Activated CD8-positive, alpha-beta T cell treated with anti-CD3 and anti-CD28 coated beads, Interleukin-2, amount 10 ng/mL, durations not matched to agents 7 days and 5 days (primary cell): ENCODE data around the gene TBCK. TPM values are rescaled to one million over a fixed set of nuclear protein-coding genes. Genes with fewer than 3 reads are reported as not detected.

Experiments
- ATAC-seq: fragments of 150-1000 bp; cut with Tn5 transposase; one replicate; pipeline ENCODE4 v1.10.0; 2021; ENCODE audit warnings: moderate library complexity
- CTCF ChIA-PET: fragments of 350-600 bp; sonication (Branson Sonifier 250); formaldehyde crosslinking; loops from one replicate; lab custom pipeline; 2021; ENCODE audit warnings: antibody characterized with exemption; lab: Charles Lee
- POLR2A ChIA-PET: fragments of 350-600 bp; sonication (Branson Sonifier 250); formaldehyde crosslinking; loops from one replicate; lab custom pipeline; 2021; ENCODE audit warnings: antibody characterized with exemption; lab: Charles Lee
- DNase-seq: peaks from one replicate; pipeline ENCODE4 v3.0.0-alpha.2; 2020
- H3K27ac Mint-ChIP-seq: one replicate; pipeline ENCODE4 v1.8.0; 2021; ENCODE audit warnings: mild to moderate bottlenecking, mixed read lengths
- H3K27me3 Mint-ChIP-seq: one replicate; pipeline ENCODE4 v1.8.0; 2021; ENCODE audit warnings: low read depth, mixed read lengths
- H3K36me3 Mint-ChIP-seq: one replicate; pipeline ENCODE4 v1.8.0; 2021; ENCODE audit warnings: low read depth, mixed read lengths
- H3K4me1 Mint-ChIP-seq: one replicate; pipeline ENCODE4 v1.8.0; 2021; ENCODE audit warnings: low read depth, mixed read lengths
- H3K4me3 Mint-ChIP-seq: one replicate; pipeline ENCODE4 v1.8.0; 2021; ENCODE audit warnings: mild to moderate bottlenecking, mixed read lengths
- H3K9me3 Mint-ChIP-seq: one replicate; pipeline ENCODE4 v1.8.0; 2022; ENCODE audit warnings: mixed read lengths; ENCODE audit not compliant: insufficient read depth
- total RNA-seq, 2 experiments: library from RNA; stranded (reverse); gene quantifications; one replicate each; pipeline ENCODE4 v1.2.3, GENCODE V29; 2021

Gene TBCK
- total RNA-seq, 2 experiments from 2014 or later, result 33.7 to 36.8 TPM

DNA sequence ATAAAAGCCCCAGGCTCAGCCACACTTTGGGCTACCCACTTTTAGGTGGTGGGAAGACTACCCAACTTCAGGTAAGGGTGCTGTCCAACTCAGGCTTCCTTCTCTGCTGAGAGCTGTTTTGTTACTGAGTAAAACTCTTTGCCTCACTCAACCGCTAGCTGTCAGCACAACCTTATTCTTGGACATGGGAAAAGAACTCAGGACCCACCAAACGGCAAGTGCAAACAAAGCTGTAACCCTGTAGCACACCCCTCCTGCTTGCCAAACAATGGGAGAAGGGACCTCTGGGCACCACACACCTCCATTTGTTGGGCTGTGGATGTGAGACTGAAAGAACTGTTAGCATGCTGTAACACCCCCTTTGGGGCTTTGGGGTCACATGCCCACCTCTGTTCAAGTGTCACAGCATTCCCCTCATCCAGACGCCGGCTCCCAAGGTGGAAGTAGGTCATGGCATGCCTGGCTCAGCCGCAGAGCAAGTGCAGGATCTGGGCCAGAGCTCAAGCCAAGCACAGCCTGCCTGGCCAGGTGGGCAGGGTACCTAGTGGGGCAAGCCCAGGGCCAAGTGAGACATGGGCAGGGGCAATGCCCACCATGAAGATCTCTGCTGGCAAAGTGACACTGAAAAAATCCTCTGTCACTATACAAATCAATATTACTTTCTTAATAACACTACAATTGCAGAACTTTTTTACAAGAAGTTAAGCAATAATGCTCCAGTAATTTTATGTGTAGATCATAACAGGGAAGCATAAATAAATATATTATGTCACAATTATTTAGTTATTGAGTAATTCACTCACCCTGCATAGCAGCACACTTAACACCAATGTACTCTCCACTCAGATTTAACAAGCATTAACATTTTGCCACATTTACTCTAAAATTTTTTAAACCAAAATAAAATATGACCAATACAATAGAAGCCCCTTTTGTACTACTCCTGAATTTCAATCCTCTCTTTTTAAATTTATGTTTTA, 107.2 kb downstream of the TBCK start:
- no peak overlapping the region for H3K27ac Mint-ChIP-seq
- no peaks in the 10 kb centered on the region for H3K27me3 Mint-ChIP-seq
- H3K36me3 Mint-ChIP-seq, result peaks cover 5% of the 10 kb centered on the region
- no peaks in the 10 kb centered on the region for H3K9me3 Mint-ChIP-seq
- no peak for DNase-seq
- no peak overlapping the region for H3K4me3 Mint-ChIP-seq
- CTCF ChIA-PET, result no interaction called here
- POLR2A ChIA-PET, result no interaction called here
- ATAC-seq, result no peak
- no peaks in the 10 kb centered on the region for H3K4me1 Mint-ChIP-seq

DNA sequence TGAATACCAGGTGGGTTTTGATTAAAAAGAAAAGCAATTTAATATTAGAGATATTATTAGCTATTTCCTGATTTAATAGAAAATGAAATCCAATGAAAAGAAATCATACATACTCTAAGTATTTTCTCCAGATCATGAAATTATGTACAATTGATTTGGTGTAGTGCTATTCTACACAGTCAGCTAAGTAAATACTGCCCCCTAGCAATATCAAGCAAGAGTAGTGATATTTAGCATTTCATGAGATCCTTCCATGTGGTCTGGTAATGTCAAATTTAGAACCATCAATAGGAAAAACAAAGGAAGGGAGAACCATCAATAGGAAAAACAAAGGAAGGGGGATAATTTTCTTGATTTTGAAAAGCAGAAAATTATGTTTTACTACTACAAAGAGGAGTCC, 114.6 kb downstream of the TBCK start:
- Mint-ChIP-seq H3K27ac (no peak overlapping the region), H3K9me3 (no peaks in the 10 kb centered on the region), H3K27me3 (no peaks in the 10 kb centered on the region), H3K36me3 (peaks cover 2% of the 10 kb centered on the region), H3K4me3 (no peak overlapping the region), H3K4me1 (no peaks in the 10 kb centered on the region)
- POLR2A ChIA-PET, result no interaction called here
- ATAC-seq (no peak), DNase-seq (no peak)
- CTCF ChIA-PET, result no interaction called here

DNA sequence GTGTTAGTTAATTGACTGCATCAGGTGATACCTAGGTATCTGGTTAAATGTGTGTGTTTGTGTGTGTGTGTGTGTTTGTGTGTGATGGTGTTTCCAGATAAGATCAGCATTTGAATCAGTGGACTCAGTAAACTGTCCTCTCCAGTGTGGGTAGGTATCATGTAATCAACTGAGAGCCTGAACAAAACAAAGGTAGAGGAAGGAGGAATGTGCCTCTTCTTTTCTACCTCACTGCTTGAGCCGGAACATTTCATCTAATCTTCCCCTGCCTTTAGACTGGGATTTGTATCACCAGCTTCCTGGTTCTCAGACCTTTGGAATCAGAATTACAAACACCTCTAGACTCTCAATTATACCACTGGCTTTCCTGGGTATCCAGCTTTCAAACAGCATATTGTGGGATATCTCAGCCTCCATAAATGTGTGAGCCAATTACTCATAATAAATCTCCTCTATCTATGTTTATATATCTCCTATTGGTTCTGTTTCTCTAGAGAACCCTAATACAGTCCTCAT, 120.5 kb downstream of the TBCK start:
- peaks cover 11% of the 10 kb centered on the region for H3K36me3 Mint-ChIP-seq
- H3K9me3 Mint-ChIP-seq, result no peaks in the 10 kb centered on the region
- H3K4me3 Mint-ChIP-seq, result no peak overlapping the region
- ATAC-seq (no peak), DNase-seq (no peak)
- H3K4me1 Mint-ChIP-seq, result no peaks in the 10 kb centered on the region
- ChIA-PET POLR2A (no interaction called here), CTCF (no interaction called here)
- H3K27me3 Mint-ChIP-seq, result no peaks in the 10 kb centered on the region
- H3K27ac Mint-ChIP-seq, result no peak overlapping the region

DNA sequence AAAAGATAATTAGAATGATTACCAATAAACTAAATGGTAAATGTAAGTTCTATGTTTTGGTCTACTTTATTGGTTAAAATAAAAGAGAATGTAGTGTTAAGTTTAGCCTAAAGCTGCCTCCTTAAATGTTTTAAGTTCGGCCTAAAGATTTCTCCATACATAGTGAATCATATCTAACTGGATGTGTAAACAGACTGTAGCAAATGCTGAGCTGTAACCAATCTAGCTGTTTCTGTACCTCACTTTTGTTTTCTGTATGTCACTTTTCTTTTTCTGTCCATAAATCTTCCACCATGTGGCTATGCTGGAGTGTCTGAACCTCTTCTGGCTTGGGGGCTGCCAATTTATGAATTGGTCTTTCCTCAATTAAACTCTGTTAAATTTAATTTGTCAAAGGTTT, 121.2 kb downstream of the TBCK start:
- ChIA-PET CTCF (no interaction called here), POLR2A (no interaction called here)
- no peak for ATAC-seq

DNA sequence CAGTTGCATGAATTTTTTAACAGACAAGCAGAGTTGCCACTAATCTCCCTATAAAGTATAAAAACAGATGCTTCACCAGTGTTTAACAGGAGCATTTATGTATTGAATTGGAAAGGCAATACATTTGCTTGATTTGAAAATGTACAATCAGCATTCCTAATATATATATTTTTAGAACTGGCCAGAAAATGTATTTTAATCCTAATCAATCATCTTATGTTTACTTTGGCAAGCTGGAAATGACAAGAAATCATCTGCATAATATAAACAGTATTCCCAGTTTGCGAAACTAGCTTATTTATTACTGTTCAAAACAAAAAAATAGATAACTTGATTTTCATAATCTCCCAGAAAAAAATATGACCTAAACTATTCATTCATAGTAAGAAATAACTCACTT, 123.9 kb downstream of the TBCK start:
- no peaks in the 10 kb centered on the region for H3K4me1 Mint-ChIP-seq
- H3K9me3 Mint-ChIP-seq, result no peaks in the 10 kb centered on the region
- DNase-seq (no peak), ATAC-seq (no peak)
- peaks cover 18% of the 10 kb centered on the region for H3K36me3 Mint-ChIP-seq
- no peaks in the 10 kb centered on the region for H3K27me3 Mint-ChIP-seq
- ChIA-PET CTCF (no interaction called here), POLR2A (no interaction called here)
- no peak overlapping the region for H3K4me3 Mint-ChIP-seq
- H3K27ac Mint-ChIP-seq, result no peak overlapping the region

More for the DNA sequence above, 121.2 kb downstream of the TBCK start:
- Mint-ChIP-seq H3K9me3 (no peaks in the 10 kb centered on the region), H3K4me1 (no peaks in the 10 kb centered on the region), H3K4me3 (no peak overlapping the region), H3K36me3 (peaks cover 11% of the 10 kb centered on the region), H3K27ac (no peak overlapping the region), H3K27me3 (no peaks in the 10 kb centered on the region)
- DNase-seq, result no peak

DNA sequence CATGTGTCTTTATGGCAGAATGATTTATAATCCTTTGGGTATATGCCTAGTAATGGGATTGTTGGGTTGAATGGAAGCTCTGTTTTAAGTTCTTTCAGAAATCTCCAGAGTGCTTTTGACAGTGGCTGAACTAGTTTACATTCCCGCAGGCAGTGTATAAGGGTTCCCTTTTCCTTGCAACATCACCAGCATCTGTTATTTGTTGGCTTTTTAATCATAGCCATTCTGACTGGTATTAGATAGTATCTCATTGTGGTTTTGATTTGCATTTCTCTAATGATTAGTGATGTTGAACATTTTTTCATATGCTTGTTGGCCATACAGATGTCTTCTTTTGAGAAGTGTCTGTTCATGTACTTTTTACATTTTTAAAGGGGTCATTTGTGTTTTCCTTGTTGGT, 129.8 kb downstream of the TBCK start:
- POLR2A ChIA-PET, result no interaction called here
- H3K27me3 Mint-ChIP-seq, result no peaks in the 10 kb centered on the region

DNA sequence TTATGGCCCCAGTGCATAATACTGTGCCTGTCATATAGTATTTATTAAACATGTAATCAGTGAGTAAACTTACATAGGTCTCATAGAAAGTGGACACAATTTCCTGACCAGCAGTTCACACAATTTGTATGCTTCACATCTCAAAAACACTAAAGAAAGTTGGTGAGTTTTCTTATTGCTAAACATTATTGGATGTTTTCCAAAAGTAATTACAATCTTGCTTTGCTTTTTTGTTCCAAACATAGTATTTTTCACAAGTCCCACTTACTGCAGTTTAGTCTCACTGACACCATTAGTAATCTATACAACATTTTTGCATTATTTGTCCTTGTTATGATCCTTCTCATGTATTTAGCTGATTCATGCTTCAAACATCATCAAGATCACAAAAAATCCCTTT, 132.5 kb downstream of the TBCK start:
- ChIA-PET POLR2A (no interaction called here), CTCF (no interaction called here)
- Mint-ChIP-seq H3K4me1 (no peaks in the 10 kb centered on the region), H3K27ac (no peak overlapping the region), H3K27me3 (no peaks in the 10 kb centered on the region), H3K4me3 (no peak overlapping the region), H3K36me3 (peaks cover 31% of the 10 kb centered on the region), H3K9me3 (no peaks in the 10 kb centered on the region)
- DNase-seq (no peak), ATAC-seq (no peak)

More for the DNA sequence above, 129.8 kb downstream of the TBCK start:
- no peaks in the 10 kb centered on the region for H3K9me3 Mint-ChIP-seq
- H3K27ac Mint-ChIP-seq, result no peak overlapping the region
- peaks cover 37% of the 10 kb centered on the region for H3K36me3 Mint-ChIP-seq
- DNase-seq, result no peak
- H3K4me1 Mint-ChIP-seq, result no peaks in the 10 kb centered on the region
- no peak overlapping the region for H3K4me3 Mint-ChIP-seq
- no peak for ATAC-seq
- CTCF ChIA-PET, result no interaction called here

DNA sequence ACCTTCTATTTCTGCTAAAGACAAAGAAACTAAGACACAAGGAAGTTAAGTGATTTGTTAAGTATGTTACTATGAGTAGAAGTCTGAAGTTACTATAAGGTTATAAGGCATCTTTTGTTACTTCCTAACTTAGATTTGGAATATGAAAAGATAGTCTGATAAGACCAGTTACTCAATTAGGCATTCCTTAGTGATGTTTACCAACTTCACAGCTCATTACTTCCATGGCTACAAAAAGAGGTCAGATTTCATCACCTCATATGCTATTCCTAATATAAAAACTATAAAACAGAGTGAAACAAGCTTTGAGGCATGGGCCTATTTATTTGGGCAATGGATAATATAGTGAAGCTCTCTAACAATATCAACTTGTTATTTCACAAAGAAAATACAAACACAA, 143.1 kb downstream of the TBCK start:
- ChIA-PET POLR2A (no interaction called here), CTCF (no interaction called here)
- Mint-ChIP-seq H3K4me3 (no peak overlapping the region), H3K27me3 (no peaks in the 10 kb centered on the region), H3K9me3 (no peaks in the 10 kb centered on the region), H3K4me1 (no peaks in the 10 kb centered on the region), H3K27ac (no peak overlapping the region), H3K36me3 (peaks cover 8% of the 10 kb centered on the region)
- ATAC-seq (no peak), DNase-seq (no peak)

DNA sequence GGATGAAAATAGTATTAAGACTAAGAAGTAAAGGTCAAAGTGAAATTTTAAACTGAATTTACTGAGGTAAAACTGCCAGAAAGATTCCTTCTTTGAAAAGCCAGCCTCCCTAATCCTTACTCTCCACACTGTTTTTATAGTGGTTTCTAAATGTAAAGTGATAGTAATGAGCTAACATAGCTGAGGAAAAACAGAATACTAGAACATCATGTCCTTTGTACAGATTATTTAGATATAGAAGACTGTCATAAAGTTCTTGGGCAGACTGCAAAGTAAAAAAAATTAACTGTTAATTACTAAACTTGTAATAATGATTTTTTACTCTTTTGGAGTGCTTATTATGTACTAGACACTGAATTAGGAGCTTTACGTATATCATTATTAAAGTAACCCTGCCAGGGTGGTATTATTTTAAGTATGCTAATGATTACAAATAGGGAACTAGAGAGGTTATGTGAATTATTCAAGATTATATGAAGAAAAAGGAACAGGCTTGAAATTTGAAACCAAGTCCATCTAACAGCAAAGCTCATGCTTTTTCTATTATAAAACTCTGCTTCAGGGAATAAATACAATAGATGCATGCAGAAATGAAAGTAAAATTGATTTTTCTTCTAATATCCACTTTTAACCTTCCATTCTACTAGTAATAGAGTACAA, 150.5 kb downstream of the TBCK start:
- H3K4me1 Mint-ChIP-seq, result no peaks in the 10 kb centered on the region
- H3K4me3 Mint-ChIP-seq, result no peak overlapping the region
- ATAC-seq (no peak), DNase-seq (no peak)
- peaks cover 4% of the 10 kb centered on the region for H3K9me3 Mint-ChIP-seq
- POLR2A ChIA-PET, result no interaction called here
- CTCF ChIA-PET, result no interaction called here
- H3K27ac Mint-ChIP-seq, result no peak overlapping the region
- no peaks in the 10 kb centered on the region for H3K27me3 Mint-ChIP-seq
- H3K36me3 Mint-ChIP-seq, result peaks cover 19% of the 10 kb centered on the region

DNA sequence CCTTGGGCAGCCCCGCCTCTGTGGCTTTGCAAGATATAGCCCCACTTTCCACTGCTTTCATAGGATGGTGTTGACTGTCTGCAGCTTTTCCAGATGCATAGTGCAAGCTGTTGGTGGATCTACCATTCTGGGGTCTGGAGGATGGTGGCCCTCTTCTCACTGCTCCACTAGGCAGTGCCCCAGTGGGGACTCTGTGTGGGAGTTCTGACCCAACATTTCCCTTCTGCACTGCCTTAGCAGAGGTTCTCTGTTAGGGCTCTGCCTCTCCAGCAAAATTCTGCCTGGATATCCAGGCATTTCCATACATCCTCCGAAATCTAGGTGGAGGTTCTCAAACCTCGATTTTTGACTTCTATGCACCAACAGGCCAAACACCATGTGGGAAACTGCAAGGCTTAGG, 153.7 kb downstream of the TBCK start:
- no peak for ATAC-seq

DNA sequence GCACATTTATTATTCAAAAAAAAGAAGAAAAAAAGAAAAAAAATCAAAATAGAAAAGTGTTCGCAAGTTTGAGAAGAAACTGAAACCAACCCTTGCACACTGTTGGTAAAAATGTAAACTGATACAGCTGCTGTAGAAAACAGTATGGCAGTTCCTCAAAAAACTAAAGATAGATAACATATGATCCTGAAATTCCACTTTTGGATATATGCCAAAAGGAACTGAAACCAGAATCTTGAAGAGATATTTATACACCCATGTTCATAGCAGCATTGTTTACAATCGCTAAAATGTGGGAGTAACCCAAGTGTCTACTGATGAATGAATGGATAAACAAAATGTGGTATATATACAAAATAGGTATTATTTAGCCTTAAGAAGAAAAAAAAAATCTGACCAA, 155.4 kb downstream of the TBCK start:
- Mint-ChIP-seq H3K27ac (no peak overlapping the region), H3K27me3 (no peaks in the 10 kb centered on the region), H3K4me3 (no peak overlapping the region), H3K9me3 (peaks cover 4% of the 10 kb centered on the region), H3K36me3 (peaks cover 31% of the 10 kb centered on the region), H3K4me1 (no peaks in the 10 kb centered on the region)
- DNase-seq (no peak), ATAC-seq (no peak)
- CTCF ChIA-PET, result no interaction called here
- POLR2A ChIA-PET, result no interaction called here

More for the DNA sequence above, 153.7 kb downstream of the TBCK start:
- DNase-seq, result no peak
- peaks cover 25% of the 10 kb centered on the region for H3K36me3 Mint-ChIP-seq
- no peaks in the 10 kb centered on the region for H3K4me1 Mint-ChIP-seq
- H3K9me3 Mint-ChIP-seq, result peaks cover 4% of the 10 kb centered on the region
- ChIA-PET POLR2A (no interaction called here), CTCF (no interaction called here)
- no peak overlapping the region for H3K27ac Mint-ChIP-seq
- H3K27me3 Mint-ChIP-seq, result no peaks in the 10 kb centered on the region
- no peak overlapping the region for H3K4me3 Mint-ChIP-seq

DNA sequence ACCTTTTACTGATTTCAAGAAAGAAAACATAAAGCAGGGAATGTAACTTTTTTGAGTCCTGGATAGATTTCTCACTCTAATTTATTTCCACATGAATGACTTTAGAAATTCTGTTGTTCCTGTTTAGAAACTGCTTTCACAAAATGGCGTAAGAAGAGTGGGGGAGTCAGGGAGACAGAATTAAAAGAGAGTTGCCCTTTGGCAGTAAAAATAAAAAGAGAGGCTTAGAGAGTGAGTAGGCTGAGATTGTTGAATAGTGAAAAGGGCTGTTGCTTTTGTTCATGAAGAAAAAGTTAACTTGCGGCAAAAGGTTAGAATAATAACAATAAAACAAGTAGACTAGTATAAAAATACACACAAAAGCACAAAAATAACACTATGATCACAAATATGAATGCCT, 166.1 kb downstream of the TBCK start:
- H3K9me3 Mint-ChIP-seq, result peaks cover 22% of the 10 kb centered on the region
- H3K27me3 Mint-ChIP-seq, result no peaks in the 10 kb centered on the region
- CTCF ChIA-PET, result no interaction called here
- POLR2A ChIA-PET, result no interaction called here
- DNase-seq (no peak), ATAC-seq (no peak)
- no peak overlapping the region for H3K4me3 Mint-ChIP-seq
- peaks cover 18% of the 10 kb centered on the region for H3K36me3 Mint-ChIP-seq
- H3K4me1 Mint-ChIP-seq, result no peaks in the 10 kb centered on the region
- no peak overlapping the region for H3K27ac Mint-ChIP-seq
